Measurements from ENCODE around the gene IL20RA. TPM values are rescaled to one million over a fixed set of nuclear protein-coding genes. Genes with fewer than 3 reads are reported as not detected.

IL20RA gene
- total and polyA plus RNA-seq, 2 of the 8 experiments (the other 6 are each of a cell fraction or from before 2014, with no cell fraction given): 1.3 to 1.7 TPM

GRCh38 chr6:137013031-137013430 is 31.7 kb downstream of the IL20RA start:
- H3K79me2 ChIP-seq (ENCODE audit: control insufficient read depth in 1 of 2, insufficient read depth in 2 of 2, low read length in 2 of 2): no peaks in the 10 kb centered on the region
- no peak overlapping the region for H2BK5ac ChIP-seq (ENCODE audit: low read depth, low read length)
- no peak overlapping the region for H2BK12ac ChIP-seq (ENCODE audit: low read depth, low read length)
- H3K56ac ChIP-seq (replicated peaks; ENCODE audit: insufficient read length, low read depth, low read length): no peak overlapping the region
- CTCF ChIA-PET (ENCODE audit: partially characterized antibody): interaction anchor here (0.6 to 9.2 kb wide), 26 partner anchors 10 to 617 kb away, joined by 3 to 69 read pairs (median 4); no protein-coding TSS in a partner anchor
- 80% methylated on average over 1 of the region's 1 CpG; no CpG with 5 or more reads in 1 of the 2 experiments for WGBS, 2 experiments (ENCODE audit: extremely low coverage in 1 of 2, insufficient coverage in 1 of 2, insufficient read length in 1 of 2, insufficient replicate concordance in 2 of 2, low coverage in 1 of 2, low lambda C conversion rate in 2 of 2, missing lambda C conversion rate in 1 of 2)
- H2BK20ac ChIP-seq (ENCODE audit: low read length): 0 out of 2 replicates have a peak overlapping the region, but pooled peaks have one; percentile 52
- TF ChIP-seq CBX5 (IDR thresholded peaks at IDR 0.05; ENCODE audit: low read depth, low read length): no peak
- TF ChIP-seq JUND (IDR thresholded peaks at IDR 0.05; ENCODE audit: low read length): no peak
- TF ChIP-seq POLR2AphosphoS5 (IDR thresholded peaks at IDR 0.05; ENCODE audit: low read depth, low read length): no peak
- TF ChIP-seq YY1 (IDR thresholded peaks at IDR 0.05; ENCODE audit: low read depth, low read length): no peak
- TF ChIP-seq SAP30 (IDR thresholded peaks at IDR 0.05; ENCODE audit: insufficient read depth, insufficient replicate concordance, low read length): no peak
- no peak for TF ChIP-seq RFX5 (IDR thresholded peaks at IDR 0.05; ENCODE audit: borderline replicate concordance, low read depth, low read length)
- TF ChIP-seq ATF3 (IDR thresholded peaks at IDR 0.05; ENCODE audit: insufficient read depth, low read depth, low read length): no peak
- TF ChIP-seq, protein P1, sequence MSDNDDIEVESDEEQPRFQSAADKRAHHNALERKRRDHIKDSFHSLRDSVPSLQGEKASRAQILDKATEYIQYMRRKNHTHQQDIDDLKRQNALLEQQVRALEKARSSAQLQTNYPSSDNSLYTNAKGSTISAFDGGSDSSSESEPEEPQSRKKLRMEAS (IDR thresholded peaks at IDR 0.05): no peak
- no peak for TF ChIP-seq HDAC6 (IDR thresholded peaks at IDR 0.05; ENCODE audit: low read depth, low read length)
- TF ChIP-seq RXRA (IDR thresholded peaks at IDR 0.05; ENCODE audit: insufficient read depth, low read depth, low read length): no peak
- H3K27me3 ChIP-seq (replicated peaks in 1 of 4; ENCODE audit: control insufficient read depth in 3 of 4, extremely low read depth in 1 of 4, insufficient read depth in 3 of 4, low read length in 3 of 4): no peaks in the 10 kb centered on the region
- no peaks in the 10 kb centered on the region for H4K20me1 ChIP-seq (replicated peaks in 1 of 2; ENCODE audit: control insufficient read depth in 1 of 2, insufficient read depth in 2 of 2, low read length in 2 of 2)
- H3K4me1 ChIP-seq (replicated peaks in 1 of 4; ENCODE audit: control insufficient read depth in 3 of 4, insufficient read depth in 4 of 4, low read length in 3 of 4): peaks cover 0 to 5% (median 0%) of the 10 kb centered on the region in 4 experiments; a peak in 1 of 7 replicates
- H2AFZ ChIP-seq (ENCODE audit: low read length): no peak overlapping the region
- H3K4ac ChIP-seq (replicated peaks; ENCODE audit: insufficient read length, low read depth, low read length): no peak overlapping the region
- no peak overlapping the region for H2BK15ac ChIP-seq (ENCODE audit: low read length)
- DNase-seq (ENCODE audit: low read depth in 1 of 2, low spot score in 2 of 2): no peak
- POLR2A ChIA-PET (ENCODE audit: partially characterized antibody): interaction anchor here (1.0 to 1.2 kb wide), 2 partner anchors 9 to 99 kb away, joined by 3 to 4 read pairs; no protein-coding TSS in a partner anchor
- H3K9ac ChIP-seq (replicated peaks in 1 of 4; ENCODE audit: extremely low read depth in 1 of 4, low read depth in 3 of 4, low read length in 3 of 4): no peak overlapping the region
- no peak for FAIRE-seq
- H3K4me2 ChIP-seq (ENCODE audit: insufficient read depth in 1 of 2, low read depth in 2 of 2, low read length in 2 of 2): no peak overlapping the region
- H4K8ac ChIP-seq (ENCODE audit: extremely low read depth, insufficient read depth, low read length): no peak overlapping the region
- no peak overlapping the region for H3K18ac ChIP-seq (ENCODE audit: extremely low read depth, low read length)
- H3K27ac ChIP-seq (ENCODE audit: low read depth, low read length): no peak overlapping the region
- no peaks in the 10 kb centered on the region for H3K36me3 ChIP-seq (ENCODE audit: control insufficient read depth in 2 of 4, insufficient read depth in 4 of 4, low read length in 3 of 4)
- no peak overlapping the region for H2BK120ac ChIP-seq (replicated peaks; ENCODE audit: low read depth, low read length)
- H2AK5ac ChIP-seq (ENCODE audit: low read depth, low read length): no peak overlapping the region
- no peaks in the 10 kb centered on the region for H3K9me3 ChIP-seq (ENCODE audit: insufficient read depth in 2 of 2, low read depth in 1 of 2, low read length in 1 of 2)
- H4K5ac ChIP-seq (ENCODE audit: insufficient read length, low read depth, low read length): no peak overlapping the region
- H3K23me2 ChIP-seq (ENCODE audit: low read depth, low read length): no peaks in the 10 kb centered on the region
- H3K23ac ChIP-seq (ENCODE audit: insufficient read length): no peak overlapping the region
- no peak overlapping the region for H3K4me3 ChIP-seq (ENCODE audit: extremely low read depth in 1 of 4, insufficient read depth in 2 of 4, low read depth in 3 of 4, low read length in 4 of 4)
- H3K79me1 ChIP-seq (ENCODE audit: low read depth, low read length): no peaks in the 10 kb centered on the region
- no peak overlapping the region for H3K14ac ChIP-seq (ENCODE audit: insufficient read length)
- no peak overlapping the region for H4K91ac ChIP-seq (replicated peaks; ENCODE audit: insufficient read length, low read length)
